Mucosa of gallbladder (tissue), 1 donor: ENCODE measurements around the gene KIF3B. TPM values are rescaled to one million over a fixed set of nuclear protein-coding genes. Genes with fewer than 3 reads are reported as not detected.
A peak's percentile ranks its signal among the peaks of the same experiment; 100 is the strongest.
"Not testable (repeated sequence)": the region's sequence is repeated elsewhere in the genome, so short reads cannot be mapped to it uniquely, and the experiment has no call there.

Experiments
- DNase-seq: peaks from one replicate; pipeline ENCODE4 v3.0.0-alpha.2; 2020; ENCODE audit warnings: low spot score
- total RNA-seq: library from RNA; stranded (reverse); gene quantifications from one replicate; pipeline ENCODE4 v1.2.1, GENCODE V29; 2021
- donor health status: DM: no; HTN: no; CAD: no.

KIF3B gene
- total RNA-seq, result 59.6 TPM

GRCh38 chr20:32277361-32278198 is at the start of gene KIF3B:
Gene KIF3B, plus strand, starts transcription at chr20:32277651. Its CDS starts 32,127 bp downstream, at chr20:32309778.
- DNase-seq, result peak; percentile 90

- peak; percentile 53 for DNase-seq
Measured at GRCh38 chr20:32227744-32228688, 49.4 kb upstream of the KIF3B start.

- peak; percentile 39 for DNase-seq
Measured at GRCh38 chr20:32229251-32229747, 48.2 kb upstream of the KIF3B start.

GRCh38 chr20:32230707-32231106 is 46.7 kb upstream of the KIF3B start:
- DNase-seq, result no peak

- no peak for DNase-seq
Measured at GRCh38 chr20:32231245-32231644, 46.2 kb upstream of the KIF3B start.

GRCh38 chr20:32231847-32232246 is 45.6 kb upstream of the KIF3B start:
- DNase-seq, result no peak

- no peak for DNase-seq
Measured at GRCh38 chr20:32232326-32232886, 45.0 kb upstream of the KIF3B start.

- no peak for DNase-seq
Measured at GRCh38 chr20:32233286-32233685, 44.2 kb upstream of the KIF3B start.

- DNase-seq, result no peak
Measured at GRCh38 chr20:32234135-32234808, 43.2 kb upstream of the KIF3B start.

- no peak for DNase-seq
Measured at GRCh38 chr20:32235331-32236047, 42.0 kb upstream of the KIF3B start.

- no peak for DNase-seq
Measured at GRCh38 chr20:32236048-32236533, 41.4 kb upstream of the KIF3B start.

GRCh38 chr20:32236819-32237218 is 40.6 kb upstream of the KIF3B start:
- no peak for DNase-seq

GRCh38 chr20:32237419-32237818 is 40.0 kb upstream of the KIF3B start:
- DNase-seq, result no peak

GRCh38 chr20:32238483-32239425 is 38.7 kb upstream of the KIF3B start:
- DNase-seq, result no peak

- DNase-seq, result no peak
Measured at GRCh38 chr20:32240205-32240604, 37.2 kb upstream of the KIF3B start.

- no peak for DNase-seq
Measured at GRCh38 chr20:32241807-32242206, 35.6 kb upstream of the KIF3B start.

- DNase-seq, result no peak
Measured at GRCh38 chr20:32244150-32244823, 33.2 kb upstream of the KIF3B start.

- no peak for DNase-seq
Measured at GRCh38 chr20:32244959-32245358, 32.5 kb upstream of the KIF3B start.

- DNase-seq, result not testable (repeated sequence)
Measured at GRCh38 chr20:32246208-32246607, 31.2 kb upstream of the KIF3B start.
